DND-41 (cell line): ENCODE measurements around the gene TCF7L1.

Source experiments
- CTCF ChIP-seq: IDR thresholded peaks from 2 replicates; pipeline ENCODE4 v1.5.1; 2012; ENCODE audit warnings: borderline replicate concordance, low read length, moderate library complexity, mild to moderate bottlenecking; ENCODE audit not compliant: poor library complexity, severe bottlenecking; ENCODE audit errors: extremely low read depth
- EZH2 ChIP-seq: IDR thresholded peaks from 3 replicates; pipeline ENCODE4 v1.6.1; 2012; ENCODE audit warnings: borderline replicate concordance, low read depth, mild to moderate bottlenecking, moderate library complexity, low read length, inconsistent platforms; ENCODE audit not compliant: severe bottlenecking

- TF ChIP-seq CTCF (no peak), EZH2 (no peak)
These were observed 124.3 kb downstream of the TCF7L1 start for GRCh38 chr2:85257359-85257969.
